PC-9 (cell line): ENCODE data around the gene PHLPP2.

ENCODE experiments used
- EZH2 ChIP-seq: fragments of 200-600 bp; sonication (generic); IDR thresholded peaks from 2 replicates; pipeline ENCODE4 v1.8.0; 2017; ENCODE audit warnings: antibody characterized with exemption, low read depth
- TF ChIP-seq, protein P1 (sequence below): fragments of 200-600 bp; sonication (generic); conservative IDR thresholded peaks from 2 replicates; pipeline ENCODE4 v1.6.1; 2017; ENCODE audit warnings: mixed run types, antibody characterized with exemption, mild to moderate bottlenecking, moderate library complexity

DNA sequence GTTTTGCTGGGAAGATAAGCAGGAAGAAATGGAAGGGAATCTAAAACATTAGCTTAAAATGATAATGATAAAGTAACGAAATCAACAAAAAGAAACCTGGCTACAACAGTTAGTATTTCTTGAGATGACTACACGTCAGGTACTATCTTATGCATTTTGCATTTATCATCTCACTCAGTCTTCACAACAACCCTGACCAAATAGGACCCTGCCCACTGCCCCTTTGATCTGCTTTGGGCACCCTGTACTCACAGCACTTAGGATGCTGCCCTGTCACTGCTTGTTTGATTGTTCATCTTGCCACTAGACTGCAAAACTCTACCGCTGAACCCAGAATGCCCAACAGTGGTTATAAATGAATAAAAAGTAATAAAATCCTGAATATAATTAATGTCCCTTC lies 53.3 kb downstream of the PHLPP2 start:
- TF ChIP-seq, protein P1, sequence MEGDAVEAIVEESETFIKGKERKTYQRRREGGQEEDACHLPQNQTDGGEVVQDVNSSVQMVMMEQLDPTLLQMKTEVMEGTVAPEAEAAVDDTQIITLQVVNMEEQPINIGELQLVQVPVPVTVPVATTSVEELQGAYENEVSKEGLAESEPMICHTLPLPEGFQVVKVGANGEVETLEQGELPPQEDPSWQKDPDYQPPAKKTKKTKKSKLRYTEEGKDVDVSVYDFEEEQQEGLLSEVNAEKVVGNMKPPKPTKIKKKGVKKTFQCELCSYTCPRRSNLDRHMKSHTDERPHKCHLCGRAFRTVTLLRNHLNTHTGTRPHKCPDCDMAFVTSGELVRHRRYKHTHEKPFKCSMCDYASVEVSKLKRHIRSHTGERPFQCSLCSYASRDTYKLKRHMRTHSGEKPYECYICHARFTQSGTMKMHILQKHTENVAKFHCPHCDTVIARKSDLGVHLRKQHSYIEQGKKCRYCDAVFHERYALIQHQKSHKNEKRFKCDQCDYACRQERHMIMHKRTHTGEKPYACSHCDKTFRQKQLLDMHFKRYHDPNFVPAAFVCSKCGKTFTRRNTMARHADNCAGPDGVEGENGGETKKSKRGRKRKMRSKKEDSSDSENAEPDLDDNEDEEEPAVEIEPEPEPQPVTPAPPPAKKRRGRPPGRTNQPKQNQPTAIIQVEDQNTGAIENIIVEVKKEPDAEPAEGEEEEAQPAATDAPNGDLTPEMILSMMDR, result no peak
- TF ChIP-seq EZH2, result no peak
